Stimulated activated CD4-positive, alpha-beta T cell treated with anti-CD3 and anti-CD28 coated beads, Interleukin-1b, Interleukin-23, amount 100 ng/mL, for 4 hours (primary cell): ENCODE measurements around the gene C5orf22.
"Not testable (repeated sequence)": the region's sequence is repeated elsewhere in the genome, so short reads cannot be mapped to it uniquely, and the experiment has no call there.

Experiments
- DNase-seq, 2 donors: peaks; one replicate each; pipeline ENCODE4 v3.0.0-alpha.2; 2020; ENCODE audit warnings: low read depth in 2 of 2

C5orf22 gene

DNA sequence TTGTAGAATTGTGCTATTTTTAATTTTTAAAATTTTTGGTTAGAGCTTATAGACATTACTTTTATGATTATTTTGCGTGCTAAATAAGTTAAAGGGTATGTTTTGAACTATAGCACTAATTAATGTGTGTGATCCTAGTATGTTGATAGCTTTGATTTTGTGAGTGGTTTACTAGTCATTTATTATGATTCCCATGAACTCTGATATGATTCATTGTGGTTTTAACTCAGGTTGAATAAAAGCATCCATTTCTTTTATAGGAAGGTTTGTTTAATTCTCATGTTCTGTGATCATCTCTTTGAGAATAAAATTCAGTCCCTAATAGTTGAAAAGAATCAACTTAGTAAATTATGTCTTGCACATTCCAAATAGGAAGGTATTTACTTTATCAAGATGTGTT is 22.5 kb downstream of the C5orf22 start:
- DNase-seq, result no peak

DNA sequence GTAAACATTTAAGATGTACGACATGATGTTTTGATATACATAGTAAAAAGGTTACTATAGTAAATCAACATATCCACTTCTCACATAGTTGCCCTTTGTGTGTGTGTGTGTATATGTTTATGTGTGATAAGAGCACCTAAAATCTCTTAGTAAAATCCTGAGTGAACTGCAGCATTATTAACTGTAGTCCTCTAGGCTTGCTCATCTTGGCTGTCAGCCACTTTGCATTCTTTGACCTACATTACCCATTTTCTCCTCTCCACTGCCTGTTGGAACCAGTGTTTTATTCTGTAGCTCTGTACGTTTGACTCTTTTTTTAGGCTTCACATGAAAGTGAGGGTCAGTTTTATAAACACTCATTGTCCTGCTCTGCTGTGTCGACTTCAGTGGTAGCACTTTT is 24.4 kb downstream of the C5orf22 start:
- DNase-seq, result no peak

- DNase-seq, result no peak
Measured at GRCh38 chr5:31559942-31560341, 27.8 kb downstream of the C5orf22 start.

DNA sequence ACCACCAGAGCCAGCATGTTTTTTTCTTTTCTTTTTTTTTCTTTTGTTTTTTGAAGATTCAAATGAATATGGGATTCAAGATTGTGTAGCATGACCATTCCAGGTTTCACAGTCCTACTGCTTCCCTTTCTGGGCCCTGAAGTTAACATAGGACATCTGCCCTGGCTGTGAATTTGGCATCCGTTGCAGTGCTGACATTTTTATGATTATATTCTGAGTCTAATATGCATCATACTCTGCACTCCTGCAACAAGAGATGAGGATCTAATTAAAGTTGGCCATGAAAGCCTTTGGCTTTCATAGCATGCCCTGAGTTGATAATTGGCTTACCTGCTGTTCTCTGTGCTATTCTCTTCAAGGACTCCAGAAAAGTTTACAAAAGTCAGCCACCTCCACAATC is 29.8 kb downstream of the C5orf22 start:
- DNase-seq, result no peak

GRCh38 chr5:31563216-31563615 is 31.1 kb downstream of the C5orf22 start:
- DNase-seq, result no peak

DNA sequence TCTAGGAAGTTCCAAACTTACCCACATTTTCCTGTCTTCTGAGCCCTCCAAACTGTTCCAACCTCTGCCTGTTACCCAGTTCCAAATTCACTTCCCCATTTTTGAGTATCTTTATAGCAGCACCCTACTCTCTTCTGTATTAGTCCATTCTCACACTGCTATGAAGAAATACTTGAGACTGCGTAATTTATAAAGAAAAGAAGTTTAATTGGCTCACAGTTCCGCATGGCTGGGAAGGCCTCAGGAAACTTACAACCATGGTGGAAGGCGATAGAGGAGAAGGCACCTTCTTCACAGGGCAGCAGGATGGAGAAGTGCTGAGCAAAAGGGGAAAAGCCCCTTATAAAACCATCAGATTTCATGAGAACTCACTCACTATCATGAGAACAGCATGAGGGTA is 34.3 kb downstream of the C5orf22 start:
- not testable (repeated sequence) for DNase-seq

DNA sequence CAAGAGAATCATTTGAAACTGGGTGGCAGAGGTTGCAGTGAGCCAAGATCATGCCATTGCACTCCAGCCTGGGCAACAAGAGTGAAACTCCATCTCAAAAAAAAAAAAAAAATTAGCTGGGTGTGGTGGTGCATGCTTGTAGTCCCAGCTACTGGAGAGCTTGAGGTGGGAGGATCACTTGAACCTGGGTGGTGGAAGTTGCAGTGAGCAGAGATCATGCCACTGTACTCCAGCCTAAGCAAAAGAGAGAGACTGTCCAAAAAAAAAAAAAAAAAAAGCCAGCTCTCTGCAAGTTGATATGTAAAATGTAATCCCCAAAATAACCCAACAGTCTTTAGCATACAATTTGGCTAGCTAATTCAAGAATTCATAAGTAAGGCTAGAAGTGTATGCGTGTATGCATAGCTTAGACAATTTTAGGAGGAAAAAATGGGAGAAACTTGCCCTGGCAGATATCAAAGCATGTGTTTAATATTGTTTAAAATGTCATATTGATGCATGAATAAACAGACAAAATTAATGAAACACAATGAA is 36.3 kb downstream of the C5orf22 start:
- DNase-seq, result no peak

- DNase-seq, result no peak
Measured at GRCh38 chr5:31569068-31569467, 37.0 kb downstream of the C5orf22 start.

DNA sequence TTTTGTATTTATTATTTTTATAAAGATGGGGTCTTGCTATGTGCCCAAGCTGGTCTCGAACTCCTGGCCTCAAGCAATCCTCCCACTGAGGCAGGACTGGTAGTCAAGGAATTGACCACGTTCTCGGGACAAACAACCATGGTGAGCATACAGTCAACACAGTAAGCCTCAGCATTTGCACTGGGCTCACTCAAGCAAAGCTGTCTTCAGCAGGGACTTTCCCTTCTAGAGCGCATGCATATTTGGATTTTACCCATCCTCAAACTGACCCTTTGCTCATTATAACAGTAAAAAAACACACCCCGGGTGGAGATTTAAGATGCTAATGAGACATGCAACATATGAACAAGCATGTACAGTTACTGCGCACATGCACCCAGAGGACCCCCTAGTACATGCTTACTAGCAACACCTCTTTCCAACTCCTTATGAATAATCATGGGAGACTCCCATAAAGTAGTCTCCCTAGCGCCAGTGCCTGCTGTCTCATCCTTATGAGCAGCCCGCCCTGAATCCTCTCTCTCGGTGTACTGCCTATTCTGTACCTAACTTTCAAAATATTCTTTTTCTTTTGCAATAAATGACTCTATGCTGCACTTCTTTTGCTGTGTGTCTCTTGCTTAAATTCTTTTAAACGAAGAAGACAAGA is 41.5 kb downstream of the C5orf22 start:
- DNase-seq, result no peak

DNA sequence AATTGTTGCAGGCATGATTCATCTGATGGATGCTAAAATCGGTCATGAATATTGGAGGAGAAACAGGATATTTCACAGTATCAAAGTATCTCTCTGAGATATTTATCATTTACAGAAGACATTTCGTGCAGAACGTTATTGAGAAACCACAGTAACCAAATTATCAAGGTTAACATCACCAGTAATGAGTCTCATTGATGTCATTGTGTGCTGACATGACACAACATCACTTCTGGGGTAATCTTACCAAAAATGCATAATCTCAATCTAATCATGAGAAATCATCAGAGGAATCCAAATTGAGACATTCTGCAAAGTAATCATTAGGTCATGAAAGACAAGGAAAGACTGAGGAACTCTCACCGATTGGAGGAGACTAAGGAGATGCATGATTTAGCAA is 42.7 kb downstream of the C5orf22 start:
- DNase-seq, result no peak

- no peak for DNase-seq
Measured at GRCh38 chr5:31577438-31577837, 45.3 kb downstream of the C5orf22 start.

DNA sequence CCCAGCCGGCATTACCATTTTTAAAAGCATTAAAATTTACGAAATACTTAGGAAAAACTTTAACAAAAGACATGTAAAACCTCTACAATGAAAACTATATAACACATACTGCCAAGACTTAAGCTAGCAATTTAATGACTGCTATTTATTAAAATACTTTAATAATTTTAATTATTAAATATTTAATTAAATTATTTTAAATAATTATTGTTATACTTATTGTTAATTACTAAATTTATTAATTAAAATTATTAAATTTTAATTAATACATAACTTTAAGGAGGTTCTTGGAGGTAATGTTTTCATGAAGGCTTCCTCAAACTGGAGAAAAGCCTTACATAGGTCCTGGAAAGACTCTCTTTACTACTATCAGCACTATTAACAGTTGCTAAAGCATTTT is 47.5 kb downstream of the C5orf22 start:
- no peak for DNase-seq

DNA sequence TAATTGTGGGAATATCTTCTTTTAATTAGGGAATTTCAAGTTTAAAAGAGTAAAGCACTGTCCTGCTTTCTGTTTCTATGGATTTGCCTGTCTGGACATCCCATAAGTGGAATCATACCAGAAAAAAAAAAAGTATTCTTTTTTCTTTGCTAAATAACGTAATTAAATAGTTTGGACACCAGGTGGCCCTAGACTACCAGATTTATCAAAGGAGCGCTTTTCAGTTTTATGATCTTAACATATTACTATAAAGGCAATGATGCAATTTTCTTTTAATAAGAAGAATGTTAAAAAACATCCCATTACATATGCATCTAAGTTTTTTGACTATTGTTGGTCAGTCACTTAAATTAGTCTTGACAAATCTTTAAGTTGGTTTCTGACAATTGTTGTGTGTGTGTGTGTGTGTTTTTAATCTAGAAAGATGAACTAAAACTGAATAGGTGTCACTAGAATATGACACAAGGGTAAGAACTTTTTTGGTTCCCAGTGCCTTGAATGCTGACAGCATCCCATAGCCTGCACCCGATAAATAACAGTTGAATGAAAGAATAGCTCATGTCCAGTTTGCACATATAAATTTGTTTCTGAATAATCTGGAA is 49.5 kb downstream of the C5orf22 start:
- DNase-seq, result no peak

DNA sequence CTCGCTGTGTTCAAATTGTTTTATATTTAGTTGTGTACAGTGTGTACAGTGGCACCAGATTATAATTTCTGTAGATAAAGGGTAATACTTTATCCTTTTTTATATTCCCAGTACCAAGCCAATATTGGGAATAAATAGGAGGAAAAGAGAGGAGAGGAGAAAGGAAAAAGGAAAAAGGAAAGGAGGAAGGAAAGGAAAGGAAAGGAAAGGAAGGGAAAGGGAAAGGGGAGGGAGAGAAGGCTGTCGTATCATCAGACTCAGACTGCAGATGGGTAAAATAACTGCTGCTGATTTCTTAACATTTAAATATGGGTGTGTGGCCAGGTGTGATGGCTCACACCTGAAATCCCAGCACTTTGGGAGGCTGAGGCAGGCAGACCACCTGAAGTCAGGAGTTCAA is 51.0 kb downstream of the C5orf22 start:
- no peak for DNase-seq

DNA sequence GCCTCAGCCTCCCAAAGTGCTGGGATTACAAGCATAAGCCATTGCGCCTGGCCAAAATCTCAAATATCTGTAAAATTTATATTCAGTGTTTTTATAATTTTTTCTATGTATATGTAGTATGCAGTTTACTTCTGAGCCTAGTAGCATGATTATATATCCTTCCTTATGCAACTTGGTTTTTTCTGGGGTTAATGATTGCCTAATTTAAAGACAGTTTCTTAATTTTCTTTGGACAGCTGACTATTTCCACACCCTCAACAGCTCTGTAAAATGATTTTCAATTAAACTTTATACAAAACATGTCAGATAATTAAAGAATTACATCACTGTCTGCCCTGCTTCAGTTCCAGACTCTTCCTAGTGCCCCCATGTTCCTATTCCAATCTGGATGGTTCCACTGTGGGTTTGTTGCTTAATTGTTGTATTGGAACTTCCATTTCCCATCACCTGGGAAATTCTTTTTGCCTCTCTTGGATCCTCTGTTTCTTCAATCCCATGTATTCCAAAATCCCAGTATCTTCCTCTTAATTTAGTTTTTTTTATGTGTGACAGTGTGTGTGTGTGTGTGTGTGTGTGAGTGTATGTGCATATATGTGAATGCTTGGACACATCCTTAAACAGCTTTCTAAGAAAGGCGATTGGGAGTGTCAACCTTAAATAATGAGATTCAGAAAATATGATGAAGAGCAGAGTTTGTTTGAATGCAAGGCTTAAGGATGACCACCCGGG is 53.2 kb downstream of the C5orf22 start:
- no peak for DNase-seq

GRCh38 chr5:31585895-31586270 is 53.8 kb downstream of the C5orf22 start:
- DNase-seq, result no peak

- no peak for DNase-seq
Measured at GRCh38 chr5:31587546-31587945, 55.4 kb downstream of the C5orf22 start.

GRCh38 chr5:31593665-31594064 is 61.6 kb downstream of the C5orf22 start:
- no peak for DNase-seq

DNA sequence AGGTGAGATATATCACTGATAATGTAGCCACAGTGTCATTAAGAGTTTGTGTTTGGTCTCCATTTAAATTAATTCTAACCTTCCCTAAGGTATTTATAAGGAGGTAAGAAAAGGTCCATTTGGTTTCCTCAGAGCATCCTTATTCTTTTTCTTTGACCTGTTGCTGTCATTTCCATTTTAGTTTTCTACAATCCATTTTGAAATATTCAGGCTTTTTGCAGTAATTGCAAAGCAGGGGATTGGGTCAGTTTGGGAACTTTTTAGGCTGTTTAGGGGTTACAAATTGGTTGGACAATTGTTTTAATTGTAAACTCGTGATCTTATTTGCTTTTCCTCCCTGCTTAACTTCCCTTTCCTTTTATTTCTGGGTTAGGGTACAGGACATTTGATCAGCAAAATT is 64.3 kb downstream of the C5orf22 start:
- DNase-seq, result no peak

GRCh38 chr5:31598640-31599611 is 66.8 kb downstream of the C5orf22 start:
- DNase-seq, result no peak

- not testable (repeated sequence) for DNase-seq
Measured at GRCh38 chr5:31602305-31602704, 70.2 kb downstream of the C5orf22 start.

GRCh38 chr5:31604240-31604639 is 72.1 kb downstream of the C5orf22 start:
- no peak for DNase-seq
